Left lung (tissue), 10 donors: ENCODE data around the gene PEPD. TPM values are rescaled to one million over a fixed set of nuclear protein-coding genes. Genes with fewer than 3 reads are reported as not detected.

Experiments used
- ATAC-seq: fragments of 200-7000 bp; cut with Tn5 transposase; one replicate; pipeline ENCODE4 v1.9.1; 2020; ENCODE audit warnings: moderate library complexity
- DNase-seq, 4 donors: peaks; one replicate each; pipeline ENCODE4 v3.0.0-alpha.2; 2013 to 2020
- H3K27ac ChIP-seq, 2 donors: fragments of 200-600 bp; sonication (generic) in 1 of 2; one replicate each; pipeline versions ENCODE4 v1.5.0 to v1.8.0; 2020 to 2021
- H3K27me3 ChIP-seq, 2 donors: fragments of 200-600 bp; sonication (generic) in 1 of 2; one replicate each; pipeline versions ENCODE4 v1.5.0 to v1.8.0; 2020 to 2021
- H3K36me3 ChIP-seq, 2 donors: fragments of 200-600 bp; sonication (generic) in 1 of 2; one replicate each; pipeline versions ENCODE4 v1.5.0 to v1.8.0; 2020 to 2021
- H3K4me1 ChIP-seq, 2 donors: fragments of 200-600 bp; one replicate each; pipeline ENCODE4 v1.8.0; 2021
- H3K4me3 ChIP-seq, 2 donors: fragments of 200-600 bp; sonication (generic) in 1 of 2; one replicate each; pipeline versions ENCODE4 v1.5.0 to v1.8.0; 2020 to 2021; ENCODE audit warnings: mild to moderate bottlenecking in 1 of 2
- H3K9me3 ChIP-seq, 2 donors: fragments of 200-600 bp; sonication (generic) in 1 of 2; one replicate each; pipeline versions ENCODE4 v1.5.0 to v1.8.0; 2020 to 2021
- CTCF ChIP-seq, 2 donors: fragments of 200-600 bp; sonication (generic) in 1 of 2; IDR thresholded peaks; one replicate each; pipeline versions ENCODE4 v1.5.0 to v1.8.0; 2021; ENCODE audit warnings: antibody characterized with exemption in 2 of 2
- intact Hi-C, 2 donors: fragments of 100-400 bp; cut with DNase I; formaldehyde crosslinking; loops; one replicate each; pipeline versions ENCODE4 v1.11.2 to v1.14.2; 2022
- polyA plus RNA-seq, 6 donors: library from polyadenylated mRNA; unstranded; fragments of 120-200 nt; gene quantifications; one replicate each; pipeline ENCODE4 v1.2.1, GENCODE V29; 2013; ENCODE audit not compliant: insufficient read length in 6 of 6
- total RNA-seq, 2 donors: library from RNA; stranded (reverse); fragmentation: NEBNext Ultra II Directional; extraction: Animal tissue kit (Norgen Biotek cat#: 25700); gene quantifications; one replicate each; pipeline ENCODE4 v1.2.1, GENCODE V29; 2021
- donor health status: DM: no; HTN: yes; CAD: no.
- donor health status: DM: no; HTN: no; CAD: no.

Gene PEPD
- total and polyA plus RNA-seq, 8 donors, result 41.2 to 90.1 (median 46.2) TPM

DNA sequence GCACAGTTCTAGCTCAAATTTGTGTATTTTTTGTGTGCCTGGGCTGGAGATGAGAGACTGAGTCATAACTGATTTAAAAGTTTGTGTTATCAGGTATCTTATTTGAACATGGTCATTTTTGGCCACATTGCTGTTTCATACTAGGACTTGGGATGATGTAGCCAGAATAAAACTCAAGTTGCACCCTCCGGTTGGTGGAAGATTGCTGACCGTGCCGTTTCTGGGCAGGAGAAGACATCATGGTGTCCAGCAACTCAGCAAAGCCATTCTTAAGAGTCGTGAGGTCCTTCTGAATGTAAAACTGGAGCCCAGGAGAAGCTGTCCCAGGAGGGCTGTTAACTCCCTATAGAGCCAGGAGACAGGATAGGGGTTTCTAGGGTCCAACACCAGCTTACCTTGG, 140.5 kb downstream of the PEPD start:
- Histone ChIP-seq H3K9me3 (no peaks in the 10 kb centered on the region), H3K27me3 (no peaks in the 10 kb centered on the region), H3K27ac (no peak overlapping the region), H3K36me3 (peaks cover 0 to 27% of the 10 kb centered on the region in 2 donors), H3K4me1 (peaks cover 4 to 26% of the 10 kb centered on the region in 2 donors), H3K4me3 (no peak overlapping the region)
- intact Hi-C loops, result no loop called here
- DNase-seq (no peak), ATAC-seq (no peak)
- no peak for TF ChIP-seq CTCF (IDR thresholded peaks at IDR 0.05)

DNA sequence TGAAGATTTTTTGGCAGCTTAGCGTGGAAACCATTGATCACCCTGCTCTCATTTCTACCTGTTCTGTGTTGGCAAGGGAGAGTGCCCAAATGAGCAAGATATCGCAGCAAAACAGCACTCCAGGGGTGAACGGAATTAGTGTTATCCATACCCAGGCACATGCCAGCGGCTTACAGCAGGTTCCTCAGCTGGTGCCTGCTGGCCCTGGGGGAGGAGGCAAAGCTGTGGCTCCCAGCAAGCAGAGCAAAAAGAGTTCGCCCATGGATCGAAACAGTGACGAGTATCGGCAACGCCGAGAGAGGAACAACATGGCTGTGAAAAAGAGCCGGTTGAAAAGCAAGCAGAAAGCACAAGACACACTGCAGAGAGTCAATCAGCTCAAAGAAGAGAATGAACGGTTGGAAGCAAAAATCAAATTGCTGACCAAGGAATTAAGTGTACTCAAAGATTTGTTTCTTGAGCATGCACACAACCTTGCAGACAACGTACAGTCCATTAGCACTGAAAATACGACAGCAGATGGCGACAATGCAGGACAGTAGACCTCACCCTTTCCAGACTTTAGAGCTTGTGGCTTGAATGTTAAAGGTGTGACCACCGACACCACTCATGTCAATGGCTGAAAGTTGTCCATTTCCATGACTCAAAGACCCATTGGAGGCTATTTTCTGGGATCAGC, 142.3 kb downstream of the PEPD start:
- Histone ChIP-seq H3K4me1 (peaks cover 20 to 42% of the 10 kb centered on the region in 2 donors), H3K4me3 (no peak overlapping the region), H3K9me3 (no peaks in the 10 kb centered on the region), H3K36me3 (peaks cover 0 to 19% of the 10 kb centered on the region in 2 donors), H3K27ac (no peak overlapping the region), H3K27me3 (no peaks in the 10 kb centered on the region)
- TF ChIP-seq CTCF (IDR thresholded peaks at IDR 0.05), result no peak
- intact Hi-C loops, result no loop called here
- no peak for DNase-seq
- ATAC-seq, result no peak

DNA sequence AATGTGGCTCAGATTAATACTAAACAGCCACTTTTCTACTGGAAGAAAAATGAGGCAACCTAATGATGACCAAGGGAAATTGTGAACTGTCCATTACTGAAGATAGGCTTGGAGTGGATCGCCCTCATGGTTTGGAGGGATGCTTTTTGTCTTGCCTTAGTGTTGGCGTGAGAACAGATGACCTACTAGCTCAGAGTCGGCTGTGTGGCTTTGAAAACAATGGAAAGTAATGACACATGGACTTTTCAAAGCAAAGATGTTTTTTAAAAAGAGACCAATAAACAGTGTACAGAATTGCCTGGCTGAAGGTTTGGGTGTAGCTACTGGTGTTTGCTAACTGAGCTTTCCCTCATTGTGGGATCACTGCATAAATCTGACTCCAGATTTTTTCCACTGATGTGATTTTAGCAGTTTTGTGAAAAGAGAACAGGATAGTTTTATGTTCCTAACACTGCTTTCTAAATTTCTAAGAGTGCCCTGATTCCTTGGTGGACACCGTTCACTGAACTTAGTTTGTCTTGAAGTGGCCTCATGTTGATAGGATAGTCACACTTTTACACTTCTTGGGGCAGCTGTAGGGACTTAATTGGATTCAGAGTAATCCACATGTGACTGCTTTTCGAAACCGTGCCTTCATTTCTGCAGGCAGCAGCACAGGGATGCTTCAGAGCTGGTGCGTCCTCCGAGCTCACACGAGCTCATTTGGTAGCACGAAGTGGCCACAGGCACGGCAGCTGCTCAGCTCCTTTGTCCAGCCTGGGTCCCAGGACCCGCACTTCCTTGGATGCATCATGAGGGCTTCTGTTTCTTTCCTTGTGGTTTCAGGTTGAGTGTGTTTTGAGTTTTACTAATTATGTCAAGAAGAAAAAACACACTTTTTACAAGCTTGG, 143.8 kb downstream of the PEPD start:
- ATAC-seq (no peak), DNase-seq (no peak)
- peaks cover 0 to 13% of the 10 kb centered on the region in 2 donors for H3K36me3 ChIP-seq
- H3K27ac ChIP-seq, result peak overlapping the region in 1 of 2 donors; percentile 53
- H3K9me3 ChIP-seq, result no peaks in the 10 kb centered on the region
- intact Hi-C loops, result no loop called here
- no peak overlapping the region for H3K4me3 ChIP-seq
- H3K4me1 ChIP-seq, result peaks cover 20 to 42% of the 10 kb centered on the region in 2 donors
- no peaks in the 10 kb centered on the region for H3K27me3 ChIP-seq
- no peak for TF ChIP-seq CTCF (IDR thresholded peaks at IDR 0.05)

GRCh38 chr19:33376941-33377557, 144.5 kb downstream of the PEPD start:
- Histone ChIP-seq H3K27ac (peak overlapping the region in 1 of 2 donors; percentile 53), H3K27me3 (no peaks in the 10 kb centered on the region), H3K4me3 (no peak overlapping the region), H3K36me3 (peaks cover 0 to 12% of the 10 kb centered on the region in 2 donors), H3K9me3 (no peaks in the 10 kb centered on the region), H3K4me1 (peaks cover 20 to 42% of the 10 kb centered on the region in 2 donors)
- intact Hi-C loops, result no loop called here
- TF ChIP-seq CTCF (IDR thresholded peaks at IDR 0.05), result no peak
- ATAC-seq (no peak), DNase-seq (no peak)

DNA sequence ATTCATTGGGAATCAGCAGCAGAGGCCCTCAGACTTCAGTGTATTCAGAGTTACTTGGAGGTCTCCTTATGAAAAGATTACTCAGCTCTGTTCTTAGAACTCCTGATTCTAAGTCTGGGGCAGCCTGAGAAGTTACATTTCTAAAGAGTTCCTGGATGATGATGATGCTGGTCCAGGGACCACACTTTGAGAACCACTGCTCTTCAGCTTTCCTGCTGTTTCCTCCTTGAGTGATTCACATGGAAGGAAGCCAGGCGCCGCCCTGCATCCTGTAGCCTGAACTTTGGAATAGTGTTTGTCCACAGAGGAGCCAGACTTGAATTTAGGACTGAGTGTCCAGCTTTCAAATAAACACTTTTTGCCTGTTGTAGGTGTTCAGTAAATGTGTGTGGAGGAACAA, 145.2 kb downstream of the PEPD start:
- TF ChIP-seq CTCF (IDR thresholded peaks at IDR 0.05), result no peak
- peaks cover 0 to 8% of the 10 kb centered on the region in 2 donors for H3K36me3 ChIP-seq
- no peaks in the 10 kb centered on the region for H3K9me3 ChIP-seq
- no peak overlapping the region for H3K4me3 ChIP-seq
- ATAC-seq (no peak), DNase-seq (peak in 1 of 4 donors; percentile 73)
- no peaks in the 10 kb centered on the region for H3K27me3 ChIP-seq
- peaks cover 20 to 46% of the 10 kb centered on the region in 2 donors for H3K4me1 ChIP-seq
- intact Hi-C loops, result no loop called here
- H3K27ac ChIP-seq, result peak overlapping the region in 1 of 2 donors; percentile 53
